NCI-H1417 treated with DMSO at 0.1 percent for 48 hours (cell line): Measurements from ENCODE around the gene XAB2.

ENCODE experiments used
- DNase-seq: peaks from one replicate; lab custom pipeline; 2025; lab: John Stamatoyannopoulos, UW

The XAB2 gene

GRCh38 chr19:7611541-7612279, 17.6 kb downstream of the XAB2 start:
- DNase-seq, result no peak

DNA sequence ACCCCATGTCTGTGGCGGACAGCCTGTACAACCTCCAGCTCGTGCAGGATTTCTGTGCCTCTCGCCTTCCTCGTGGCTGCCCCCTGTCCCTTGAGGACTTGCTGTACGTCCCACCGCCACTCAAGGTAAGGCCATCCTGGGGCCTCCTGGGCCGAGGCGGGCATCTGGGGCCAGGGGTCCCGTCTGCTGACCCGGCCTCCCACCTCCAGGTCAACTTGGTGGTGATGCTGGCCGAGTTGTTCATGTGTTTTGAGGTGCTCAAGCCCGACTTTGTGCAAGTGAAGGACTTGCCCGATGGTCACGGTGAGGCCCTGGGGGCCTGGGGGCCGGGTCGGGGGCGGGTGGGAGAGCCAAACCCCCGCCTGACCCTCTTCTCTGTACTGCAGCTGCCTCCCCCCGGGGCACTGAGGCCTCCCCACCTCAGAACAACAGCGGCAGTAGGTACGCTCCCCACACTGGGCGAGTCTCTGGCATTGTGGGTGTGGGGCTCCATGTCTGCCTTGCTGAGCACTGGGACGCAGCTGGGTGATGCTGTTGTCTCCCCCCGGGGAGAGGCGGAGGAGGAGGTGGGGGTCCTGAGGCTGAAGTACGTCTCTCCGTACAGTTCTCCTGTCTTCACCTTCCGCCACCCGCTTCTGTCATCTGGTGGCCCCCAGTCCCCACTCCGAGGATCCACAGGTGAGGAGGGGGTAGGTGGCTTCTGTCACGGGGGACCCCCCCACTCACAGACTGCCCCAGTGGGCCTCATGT, 18.7 kb downstream of the XAB2 start:
- no peak for DNase-seq

GRCh38 chr19:7607874-7608560, 21.3 kb downstream of the XAB2 start:
- DNase-seq, result no peak

- DNase-seq, result no peak
Measured at GRCh38 chr19:7607212-7607873, 22.0 kb downstream of the XAB2 start.

GRCh38 chr19:7606289-7606688, 23.1 kb downstream of the XAB2 start:
- DNase-seq, result no peak

- DNase-seq, result no peak
Measured at GRCh38 chr19:7605490-7606222, 23.7 kb downstream of the XAB2 start.

DNA sequence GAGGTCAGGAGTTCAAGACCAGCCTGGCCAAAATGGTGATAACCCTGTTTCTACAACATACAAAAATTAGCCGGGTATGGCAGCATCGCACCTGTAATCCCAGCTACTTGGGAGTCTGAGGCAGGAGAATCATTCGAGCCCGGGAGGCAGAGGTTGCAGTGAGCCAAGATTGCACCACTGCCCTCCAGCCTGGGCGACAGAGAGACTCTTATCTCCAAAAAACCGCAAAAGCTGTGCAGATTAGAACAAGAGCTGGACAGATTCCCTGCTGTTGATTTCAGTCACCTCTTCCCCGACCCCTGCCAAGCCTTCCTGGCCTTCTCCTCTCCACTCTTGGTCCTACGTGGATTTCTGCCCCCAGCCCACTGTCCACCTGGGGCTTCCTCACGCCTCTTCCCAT, 25.4 kb downstream of the XAB2 start:
- no peak for DNase-seq

GRCh38 chr19:7602935-7603497, 26.3 kb downstream of the XAB2 start:
- DNase-seq, result no peak

DNA sequence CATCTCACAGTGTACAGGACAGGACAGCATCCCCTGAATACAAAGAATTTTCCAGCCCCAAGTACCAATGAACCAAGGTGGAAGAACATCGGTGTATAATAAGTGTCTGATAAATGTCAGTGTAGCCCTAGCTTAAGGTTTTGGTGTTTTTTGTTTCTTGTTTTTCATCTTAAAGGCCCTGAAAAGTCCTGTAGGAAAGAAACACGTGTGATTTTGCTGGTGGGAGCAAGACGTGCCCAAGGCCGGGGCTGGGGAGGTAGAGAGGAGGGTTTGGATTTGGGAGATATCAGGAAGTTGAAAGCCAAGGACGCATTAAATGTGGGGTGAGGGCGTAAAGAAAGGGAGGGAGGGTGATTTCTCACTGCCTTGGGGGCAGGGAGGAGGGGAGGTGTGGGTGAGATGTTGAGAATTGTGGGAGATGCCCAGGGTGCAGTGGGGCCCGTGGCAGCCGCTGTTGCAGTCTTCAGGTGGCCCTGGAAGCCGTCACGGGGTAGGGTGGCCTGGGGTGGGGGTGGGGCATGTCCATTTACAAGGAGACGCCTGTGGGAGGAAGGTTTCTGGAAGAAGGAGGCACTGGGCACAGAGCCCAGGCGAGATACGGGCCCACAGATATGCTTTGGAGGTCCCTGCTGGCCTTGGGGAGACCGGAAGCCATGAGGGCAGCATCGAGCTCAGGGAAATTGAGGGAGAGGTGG, 27.0 kb downstream of the XAB2 start:
- DNase-seq, result no peak

- DNase-seq, result no peak
Measured at GRCh38 chr19:7600721-7601120, 28.6 kb downstream of the XAB2 start.

DNA sequence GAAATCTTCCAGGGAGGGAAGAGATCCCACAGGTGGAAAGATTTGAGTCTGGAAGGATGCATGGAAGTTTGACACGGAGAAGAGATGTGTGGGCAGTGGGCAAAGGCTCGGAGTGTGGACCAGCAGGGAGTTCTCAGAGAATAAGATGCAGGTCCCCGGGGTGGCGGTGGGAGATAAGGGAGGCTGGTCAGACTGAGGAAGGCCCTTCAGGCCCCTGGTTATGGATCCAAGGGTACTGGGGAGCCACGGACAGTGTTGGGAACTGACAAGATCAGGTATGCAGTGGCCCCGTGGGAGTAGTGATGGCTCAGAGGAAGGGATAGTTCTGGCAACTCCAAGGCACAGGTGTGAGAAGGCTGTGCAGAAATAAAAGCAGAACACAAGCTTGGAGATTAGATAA, 31.2 kb downstream of the XAB2 start:
- DNase-seq, result no peak

GRCh38 chr19:7597689-7598088, 31.7 kb downstream of the XAB2 start:
- no peak for DNase-seq

- DNase-seq, result no peak
Measured at GRCh38 chr19:7596211-7596937, 33.0 kb downstream of the XAB2 start.

GRCh38 chr19:7595466-7596133, 33.7 kb downstream of the XAB2 start, which contains the start of gene CAMSAP3:
Gene CAMSAP3 (plus strand): TSS chr19:7595863. CDS start chr19:7596003, 140 bp downstream.
- peak; percentile 47 for DNase-seq

GRCh38 chr19:7590256-7590655, 39.1 kb downstream of the XAB2 start:
- no peak for DNase-seq

- DNase-seq, result no peak
Measured at GRCh38 chr19:7589822-7590221, 39.5 kb downstream of the XAB2 start.

DNA sequence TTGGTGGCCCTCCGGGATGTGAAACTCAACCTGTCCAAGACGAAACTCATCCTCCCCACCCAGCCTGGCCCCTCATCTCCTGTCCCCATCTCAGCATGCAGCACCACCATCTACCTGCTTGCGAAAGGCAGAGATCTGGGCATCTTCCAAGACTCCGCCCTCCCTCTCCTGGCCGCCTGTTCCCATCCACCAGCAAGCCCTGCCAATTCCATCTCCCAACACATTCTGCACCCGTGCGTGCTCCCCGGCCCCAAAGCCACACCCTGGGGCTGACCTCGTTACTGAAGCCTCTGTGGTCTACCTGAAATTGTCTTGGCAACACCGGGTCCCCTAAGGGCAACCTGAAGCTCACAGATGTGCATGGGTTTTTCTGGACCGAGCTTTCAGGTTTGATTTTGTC, 46.9 kb downstream of the XAB2 start:
- DNase-seq, result no peak

DNA sequence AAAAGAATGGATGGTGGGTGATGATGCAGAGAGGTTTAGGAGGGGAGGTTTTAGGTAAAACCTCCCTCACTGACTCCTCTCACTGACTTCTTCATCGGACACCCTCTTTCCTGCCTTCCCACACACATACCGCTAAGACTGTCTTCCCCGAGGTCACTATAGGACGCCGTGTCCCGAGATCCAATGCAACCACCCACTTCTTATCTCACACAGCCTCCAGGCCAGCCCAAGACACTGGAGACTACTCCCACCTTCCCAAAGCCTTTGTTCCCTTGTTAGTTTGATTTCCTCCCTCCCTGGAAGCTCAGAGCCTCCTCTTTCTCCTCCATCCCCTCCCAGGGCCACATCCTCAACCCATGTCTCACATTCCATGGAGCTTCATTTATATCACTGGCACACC, 50.2 kb downstream of the XAB2 start:
- no peak for DNase-seq

GRCh38 chr19:7578127-7578526, 51.2 kb downstream of the XAB2 start:
- DNase-seq, result no peak
